H1 (cell line): Measurements from ENCODE around the gene CRIP1. TPM values are rescaled to one million over a fixed set of nuclear protein-coding genes. Genes with fewer than 3 reads are reported as not detected.

Source experiments
- CBX5 ChIP-seq: fragments of 300-800, 300-1000 bp; sonication (generic); IDR thresholded peaks from 2 replicates; pipeline ENCODE4 v1.7.1; 2016; ENCODE audit warnings: antibody characterized with exemption, low read length, low read depth
- CHD7 ChIP-seq: fragments of 300-600 bp; sonication (generic); IDR thresholded peaks from 2 replicates; pipeline ENCODE4 v1.7.1; 2012; ENCODE audit warnings: low read length, moderate library complexity, mild to moderate bottlenecking, inconsistent platforms; ENCODE audit not compliant: insufficient replicate concordance
- CTBP2 ChIP-seq: IDR thresholded peaks from 2 replicates; pipeline ENCODE4 v1.7.0; 2011; ENCODE audit warnings: borderline replicate concordance, mild to moderate bottlenecking, moderate library complexity, mixed read lengths, low read length; ENCODE audit not compliant: insufficient read depth, insufficient read length
- CTCF ChIP-seq, 3 experiments: IDR thresholded peaks; 1 replicate in 2 of 3; 2 replicates in 1 of 3; pipeline versions ENCODE4 v1.5.1 to v1.6.1; 2011; ENCODE audit warnings: low read length in 3 of 3, mild to moderate bottlenecking in 3 of 3, inconsistent platforms in 2 of 3, low read depth in 1 of 3, moderate library complexity in 1 of 3; ENCODE audit not compliant: insufficient read depth in 1 of 3; ENCODE audit errors: control extremely low read depth in 1 of 3
- EGR1 ChIP-seq: IDR thresholded peaks from 2 replicates; pipeline ENCODE4 v1.6.1; 2011; ENCODE audit warnings: low read depth, low read length, borderline replicate concordance
- JUN ChIP-seq: IDR thresholded peaks from 2 replicates; pipeline ENCODE4 v1.6.1; 2011; ENCODE audit warnings: low read depth, mild to moderate bottlenecking, improper control_type of control experiment, low read length
- RXRA ChIP-seq: IDR thresholded peaks from 2 replicates; pipeline ENCODE4 v1.6.1; 2011; ENCODE audit warnings: low read depth, mild to moderate bottlenecking, low read length, moderate library complexity; ENCODE audit not compliant: insufficient read depth
- SP4 ChIP-seq: IDR thresholded peaks from 2 replicates; pipeline ENCODE4 v1.6.1; 2012; ENCODE audit warnings: low read length, inconsistent platforms
- polyA plus RNA-seq, 7 experiments: library from polyadenylated mRNA; depleted of rRNA in 3 of 7; stranded (reverse) in 5 of 7; unstranded in 2 of 7; fragments of >200 nt in 5 of 7; fragments of 200-250 nt in 2 of 7; gene quantifications; 1 replicate in 5 of 7; 2 replicates in 1 of 7; 4 replicates in 1 of 7; pipeline versions ENCODE4 v1.2.1 to v1.2.3, GENCODE V29; 2011 to 2013; ENCODE audit warnings: missing spikeins in 2 of 7, mixed read lengths in 2 of 7
- total RNA-seq: library from RNA; stranded (reverse); fragmentation: NEBNext Ultra II Directional; extraction: Animal tissue kit (Norgen Biotek cat#: 25700); gene quantifications from 2 replicates; pipeline ENCODE4 v1.2.1, GENCODE V29; 2021

The CRIP1 gene
- total and polyA plus RNA-seq, 2 of the 8 experiments (the other 6 are each of a cell fraction or from before 2014, with no cell fraction given) = 1.2 to 2.2 TPM

DNA sequence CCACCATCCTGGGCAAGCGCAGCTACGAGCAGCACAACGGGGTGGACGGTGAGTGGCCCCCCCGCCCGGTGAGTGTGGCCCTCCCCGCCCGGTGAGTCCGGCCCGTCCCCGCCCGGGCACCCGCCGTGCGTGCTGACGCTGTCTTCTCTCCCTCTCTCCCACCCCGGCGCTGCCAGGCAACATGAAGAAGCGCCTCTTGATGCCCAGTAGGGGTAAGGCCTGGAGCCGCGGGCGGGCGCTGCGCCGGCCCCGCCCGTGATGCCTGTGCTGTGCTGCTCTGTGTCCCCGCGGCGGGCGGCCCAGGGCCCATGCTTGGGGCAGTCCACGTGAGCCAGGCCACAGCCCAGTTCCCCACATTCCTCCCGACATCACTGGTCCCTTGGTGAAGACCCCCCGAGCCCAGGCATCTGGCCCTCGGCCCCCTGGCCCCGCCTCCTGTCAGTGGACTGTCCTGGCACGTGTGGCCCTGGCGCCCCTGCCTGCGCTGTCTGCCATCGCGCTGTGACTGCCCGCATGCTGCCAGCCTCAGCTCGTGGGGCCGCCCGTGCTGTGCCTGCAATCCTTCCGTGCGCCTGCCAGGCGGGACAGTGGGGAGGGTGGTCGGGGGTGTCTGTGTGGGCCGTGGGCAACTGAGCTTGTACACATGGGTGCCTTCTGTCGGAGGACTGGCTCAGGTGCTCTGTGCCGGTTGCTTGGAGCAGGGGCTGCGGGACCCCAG lies 20.0 kb upstream of the CRIP1 start (continued):
- no peak for TF ChIP-seq CHD7
- TF ChIP-seq SP4 = no peak
- no peak for TF ChIP-seq EGR1
- no peak for TF ChIP-seq RXRA
- TF ChIP-seq CTCF (IDR thresholded peaks at IDR 0.05; ENCODE audit: control extremely low read depth in 1 of 3, insufficient read depth in 1 of 3, low read depth in 1 of 3, low read length in 3 of 3) = no peak
- no peak for TF ChIP-seq JUN
- TF ChIP-seq CBX5 = no peak
- no peak for TF ChIP-seq CTBP2
